Muscle layer of duodenum (tissue), 2 donors: ENCODE results near the gene PRRC1.

Experiments used
- H3K27ac ChIP-seq: one replicate; pipeline ENCODE4 v1.7.0; 2013; ENCODE audit warnings: mild to moderate bottlenecking, low read length
- H3K27me3 ChIP-seq: one replicate; pipeline ENCODE4 v1.7.0; 2013; ENCODE audit warnings: low read depth, mild to moderate bottlenecking, control low read depth, low read length
- H3K36me3 ChIP-seq, 2 donors: one replicate each; pipeline ENCODE4 v1.7.0; 2013; ENCODE audit warnings: low read length in 2 of 2, control low read depth in 1 of 2, mild to moderate bottlenecking in 1 of 2; ENCODE audit not compliant: insufficient read depth in 2 of 2, control insufficient read depth in 1 of 2
- H3K4me1 ChIP-seq, 2 donors: one replicate each; pipeline ENCODE4 v1.7.0; 2013; ENCODE audit warnings: low read length in 2 of 2, mild to moderate bottlenecking in 2 of 2, control low read depth in 1 of 2, moderate library complexity in 1 of 2; ENCODE audit not compliant: insufficient read depth in 2 of 2, control insufficient read depth in 1 of 2
- H3K4me3 ChIP-seq, 2 donors: one replicate each; pipeline ENCODE4 v1.7.0; 2013; ENCODE audit warnings: low read length in 2 of 2, low read depth in 1 of 2, mild to moderate bottlenecking in 1 of 2
- H3K9me3 ChIP-seq, 2 donors: one replicate each; pipeline ENCODE4 v1.7.0; 2013; ENCODE audit warnings: low read length in 2 of 2, control low read depth in 1 of 2, mild to moderate bottlenecking in 1 of 2; ENCODE audit not compliant: control insufficient read depth in 1 of 2
- donor health status: healthy.

Gene PRRC1

GRCh38 chr5:127596501-127596900 is 79.1 kb downstream of the PRRC1 start:
- H3K9me3 ChIP-seq, result no peaks in the 10 kb centered on the region
- H3K27ac ChIP-seq, result no peak overlapping the region
- H3K27me3 ChIP-seq, result no peaks in the 10 kb centered on the region
- H3K4me3 ChIP-seq, result no peak overlapping the region
- H3K4me1 ChIP-seq, result peaks cover 0 to 6% of the 10 kb centered on the region in 2 donors
- H3K36me3 ChIP-seq, result no peaks in the 10 kb centered on the region

- Histone ChIP-seq H3K27me3 (no peaks in the 10 kb centered on the region), H3K9me3 (no peaks in the 10 kb centered on the region), H3K27ac (no peak overlapping the region), H3K36me3 (no peaks in the 10 kb centered on the region), H3K4me3 (no peak overlapping the region), H3K4me1 (peaks cover 5 to 6% of the 10 kb centered on the region in 2 donors)
Measured at GRCh38 chr5:127599320-127599719, 81.9 kb downstream of the PRRC1 start.

- Histone ChIP-seq H3K36me3 (no peaks in the 10 kb centered on the region), H3K27me3 (no peaks in the 10 kb centered on the region), H3K27ac (no peak overlapping the region), H3K4me3 (no peak overlapping the region), H3K9me3 (no peaks in the 10 kb centered on the region), H3K4me1 (peaks cover 5 to 6% of the 10 kb centered on the region in 2 donors)
Measured at GRCh38 chr5:127599847-127600246, 82.4 kb downstream of the PRRC1 start.

DNA sequence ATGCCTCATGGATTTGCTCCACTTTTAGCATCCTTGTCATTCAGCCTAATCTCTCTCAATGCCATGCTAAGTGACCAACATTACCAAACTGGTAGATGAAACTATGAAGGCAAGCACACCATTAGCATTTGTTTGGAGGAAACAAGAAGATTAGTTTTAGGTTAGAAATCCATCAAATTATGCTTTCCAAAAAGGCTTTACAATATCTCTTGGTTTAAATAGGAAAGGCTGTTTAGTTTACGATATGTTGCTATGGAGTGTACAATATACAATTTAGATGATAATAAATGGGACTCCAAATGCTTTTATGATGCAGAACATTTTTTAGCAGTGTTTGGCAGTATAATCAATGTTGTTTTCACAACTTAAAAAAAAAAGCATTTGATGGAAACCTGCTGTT is 83.7 kb downstream of the PRRC1 start:
- Histone ChIP-seq H3K27me3 (no peaks in the 10 kb centered on the region), H3K4me3 (no peak overlapping the region), H3K27ac (no peak overlapping the region), H3K4me1 (peaks cover 5 to 6% of the 10 kb centered on the region in 2 donors), H3K36me3 (no peaks in the 10 kb centered on the region), H3K9me3 (no peaks in the 10 kb centered on the region)

- Histone ChIP-seq H3K9me3 (no peaks in the 10 kb centered on the region), H3K27me3 (no peaks in the 10 kb centered on the region), H3K27ac (no peak overlapping the region), H3K36me3 (no peaks in the 10 kb centered on the region), H3K4me1 (peaks cover 5 to 6% of the 10 kb centered on the region in 2 donors), H3K4me3 (no peak overlapping the region)
Measured at GRCh38 chr5:127601601-127602000, 84.2 kb downstream of the PRRC1 start.

DNA sequence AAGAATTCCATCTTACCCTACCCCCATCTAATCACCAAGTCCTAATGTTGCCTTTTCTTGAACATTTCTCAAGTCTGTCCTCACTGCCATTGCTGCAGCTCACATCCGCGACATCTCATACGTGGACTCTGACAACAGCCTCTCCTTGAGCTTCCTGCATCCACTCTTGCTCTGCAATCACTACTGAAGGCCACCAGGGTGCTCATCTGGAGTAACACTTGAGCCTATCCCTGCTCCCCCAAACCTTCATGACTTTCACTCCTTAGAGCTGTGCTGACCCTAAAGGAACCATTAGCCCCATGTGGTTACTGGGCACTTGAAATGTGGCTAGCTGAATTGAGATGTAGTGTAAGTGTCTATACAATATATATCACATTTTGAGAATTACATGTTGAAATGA is 85.0 kb downstream of the PRRC1 start:
- Histone ChIP-seq H3K27ac (no peak overlapping the region), H3K9me3 (no peaks in the 10 kb centered on the region), H3K4me3 (no peak overlapping the region), H3K4me1 (peaks cover 5 to 6% of the 10 kb centered on the region in 2 donors), H3K27me3 (no peaks in the 10 kb centered on the region), H3K36me3 (no peaks in the 10 kb centered on the region)

DNA sequence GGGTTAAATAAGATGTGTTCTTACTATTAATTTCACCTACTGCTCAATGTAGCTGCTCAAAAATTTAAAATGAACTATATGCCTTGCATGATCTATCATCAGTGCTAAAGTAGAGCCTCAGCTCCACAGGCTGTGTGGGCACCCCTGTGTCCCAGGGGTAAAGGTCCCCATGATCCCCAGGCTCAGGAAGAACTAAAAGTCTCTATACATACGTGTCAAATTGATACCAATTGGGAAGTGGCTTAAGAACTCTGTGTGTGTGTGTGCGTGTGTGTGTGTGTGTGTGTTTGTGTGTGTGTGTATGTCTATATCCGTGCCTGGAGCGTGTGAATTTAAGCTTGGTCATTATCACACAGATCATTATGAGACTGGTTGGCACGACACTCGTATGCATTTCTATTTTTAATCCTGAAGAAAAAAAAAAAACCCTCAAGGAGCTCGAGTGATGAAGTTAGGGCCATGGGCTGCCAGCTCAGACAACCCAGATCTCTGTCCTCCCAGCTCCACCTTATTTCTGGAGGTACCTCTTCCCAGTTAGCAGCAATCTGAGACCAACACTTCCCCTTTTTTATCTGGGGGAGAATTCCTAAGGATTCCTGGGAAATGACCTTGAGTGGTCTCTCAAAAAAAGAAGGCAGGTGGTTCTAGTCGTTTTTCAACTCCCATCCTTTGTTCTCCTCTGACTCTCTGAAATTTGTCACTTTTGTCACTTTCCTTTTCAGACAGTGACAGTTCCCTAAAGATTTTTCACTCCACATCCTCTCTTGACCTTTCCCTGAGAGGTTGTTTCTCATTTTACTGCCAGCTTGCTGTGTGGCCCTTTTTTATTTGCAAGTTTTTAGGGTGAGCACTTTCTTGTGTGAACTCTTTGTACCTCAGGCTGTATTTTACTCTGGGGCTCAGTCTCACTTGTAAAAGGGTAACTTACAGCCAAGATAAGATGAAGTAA is 85.7 kb downstream of the PRRC1 start:
- Histone ChIP-seq H3K4me1 (peaks cover 5 to 6% of the 10 kb centered on the region in 2 donors), H3K9me3 (no peaks in the 10 kb centered on the region), H3K27me3 (no peaks in the 10 kb centered on the region), H3K36me3 (no peaks in the 10 kb centered on the region), H3K27ac (no peak overlapping the region), H3K4me3 (no peak overlapping the region)
